Measurements from ENCODE around the gene HSD11B2.

HSD11B2 gene

DNA sequence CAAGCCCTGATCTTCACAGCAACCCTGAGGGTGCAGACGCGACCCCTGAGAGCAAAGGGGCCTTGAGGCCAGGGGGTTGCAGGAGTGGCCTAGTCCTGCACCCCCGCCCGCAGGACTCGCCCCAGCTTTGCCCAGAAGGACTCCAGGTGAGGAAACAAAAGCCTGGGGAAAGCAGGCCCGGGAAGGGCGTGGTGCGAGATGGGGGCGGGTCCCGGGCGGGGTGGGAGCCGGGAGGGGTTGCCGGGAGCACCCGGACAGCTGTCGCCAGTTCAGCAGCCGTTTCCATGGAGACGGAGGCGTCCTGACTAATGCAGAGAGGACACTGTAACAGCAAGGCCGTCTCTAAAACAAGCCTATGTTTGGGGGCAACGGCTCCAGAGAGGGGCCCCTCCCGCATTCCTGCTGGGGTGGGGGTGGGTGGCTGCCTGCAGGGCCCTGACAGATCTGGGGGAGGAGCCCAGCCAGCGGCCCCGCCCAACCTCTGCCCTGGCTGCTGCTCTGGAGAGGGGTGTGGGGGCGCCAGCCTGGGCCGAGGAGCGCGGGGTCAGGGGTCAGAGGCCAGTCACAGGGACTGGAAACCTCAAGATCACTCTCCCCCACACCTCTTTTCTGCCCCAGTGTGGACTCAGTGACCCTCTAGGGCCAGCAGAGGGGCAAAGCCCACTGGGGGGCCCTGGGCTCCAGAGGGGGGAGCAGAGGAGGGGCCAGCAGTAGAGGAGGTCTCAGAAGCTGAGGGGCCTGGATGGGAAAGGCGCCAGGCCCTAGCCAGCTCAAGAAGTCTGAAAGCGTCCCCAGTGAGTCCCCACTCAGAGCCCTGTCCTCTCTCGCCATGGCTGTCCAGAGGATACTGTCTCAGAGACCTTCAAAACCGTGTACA is 34.5 kb upstream of the HSD11B2 start:
- peak; percentile 90 for DNase-seq

DNA sequence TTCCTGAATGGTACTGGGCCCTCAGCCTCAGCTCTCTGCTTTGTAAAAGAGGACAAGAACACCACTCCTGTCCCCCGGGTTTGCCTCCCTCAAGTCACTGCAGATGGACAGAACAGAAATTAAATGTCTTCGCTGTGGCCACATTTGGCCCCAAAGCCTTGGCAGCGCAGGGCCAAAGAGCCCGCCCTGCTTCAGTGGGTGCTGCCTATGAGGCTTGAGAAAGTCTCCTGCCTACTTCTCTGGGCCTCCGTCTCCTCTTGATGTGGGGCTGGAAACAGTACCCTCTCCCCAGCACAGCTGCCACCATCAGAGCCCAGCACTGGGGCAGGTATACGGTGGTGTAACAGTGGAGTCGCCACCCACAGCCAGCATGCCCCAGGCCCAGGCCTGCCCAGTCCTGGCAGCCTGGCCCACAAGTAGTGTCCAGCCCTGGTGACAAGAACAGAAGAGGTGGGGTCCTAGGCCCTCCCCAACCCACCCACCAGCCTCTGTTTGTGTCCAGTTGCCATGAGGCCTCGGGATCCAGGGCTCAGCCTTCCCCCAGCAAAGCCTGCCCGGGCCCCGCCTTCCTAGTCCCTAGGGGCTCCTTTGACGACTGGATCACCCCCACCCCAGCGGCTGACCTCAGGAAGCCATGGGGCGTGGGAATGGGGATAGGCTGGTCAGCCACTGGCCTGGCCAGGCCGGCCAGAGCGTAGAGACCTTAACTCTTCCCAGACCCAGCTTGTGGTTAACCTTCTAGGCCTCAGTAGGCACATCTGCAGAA is 33.7 kb upstream of the HSD11B2 start:
- no peak for DNase-seq

DNA sequence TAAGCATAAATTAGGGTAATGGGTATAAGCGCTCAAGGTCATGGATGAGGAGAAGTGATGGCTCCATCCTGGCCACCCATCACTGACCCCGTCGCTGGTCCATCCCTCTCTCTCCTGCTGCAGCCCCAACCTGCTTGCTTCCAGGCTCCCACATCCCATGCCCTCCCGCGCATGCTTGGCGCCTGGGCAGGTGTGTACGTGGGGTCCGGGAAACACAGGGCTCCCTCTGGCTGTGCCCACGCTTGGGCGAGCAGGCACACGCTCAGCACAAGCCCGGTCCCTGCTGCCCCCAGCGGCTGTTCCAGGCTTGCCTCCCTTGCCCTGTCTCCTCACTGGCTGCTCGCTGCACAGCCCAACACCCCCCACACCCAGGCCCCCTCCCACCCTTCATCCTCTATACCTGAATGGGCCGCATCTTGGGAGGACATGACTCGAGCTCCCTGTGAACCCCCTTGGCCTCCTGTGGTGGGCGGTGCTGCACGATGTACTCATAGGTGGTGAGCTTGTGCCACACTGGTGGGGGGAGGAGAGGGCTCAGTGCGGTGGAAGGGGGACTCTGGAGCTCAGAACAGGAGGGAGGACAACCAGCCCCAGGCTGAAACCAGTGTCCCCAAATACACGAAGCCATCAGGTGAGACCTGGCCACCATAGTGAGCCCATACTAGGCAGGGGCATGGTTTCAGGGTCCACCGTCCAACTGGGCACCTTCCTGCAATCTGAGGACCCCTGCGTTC is 32.9 kb upstream of the HSD11B2 start:
- no peak for DNase-seq

DNA sequence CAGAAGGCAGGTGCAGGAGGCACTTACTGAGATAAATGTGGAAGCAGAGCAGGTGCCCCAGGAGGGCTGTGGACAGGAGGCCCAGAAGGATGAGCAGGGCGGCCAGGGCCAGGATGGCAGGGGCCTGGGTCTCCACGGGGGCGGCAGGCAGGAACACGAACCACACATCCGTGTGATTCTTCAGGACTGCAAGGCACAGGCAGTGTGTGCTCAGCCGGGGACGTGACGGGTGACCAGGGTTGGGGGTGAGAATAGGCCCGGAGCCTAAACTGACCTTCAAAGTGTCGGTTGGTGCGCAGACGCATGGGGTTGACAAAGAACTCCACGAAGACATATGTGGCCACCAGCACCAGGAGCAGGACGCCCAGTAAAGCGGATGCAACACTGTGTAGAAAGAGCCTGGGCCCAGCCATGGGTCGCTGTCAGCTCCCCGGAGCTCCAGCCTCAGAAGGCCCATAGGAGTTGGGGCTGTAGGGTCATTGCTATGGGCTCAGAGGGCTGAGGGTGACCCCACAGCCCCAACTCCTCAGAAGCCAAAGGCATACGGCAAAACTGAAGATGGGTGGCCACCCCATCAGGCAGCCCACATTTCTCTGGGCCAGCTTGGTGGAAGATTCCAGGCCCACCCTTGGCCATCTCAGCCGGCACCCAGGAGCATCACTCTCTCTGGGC is 32.2 kb upstream of the HSD11B2 start:
- no peak for DNase-seq

DNA sequence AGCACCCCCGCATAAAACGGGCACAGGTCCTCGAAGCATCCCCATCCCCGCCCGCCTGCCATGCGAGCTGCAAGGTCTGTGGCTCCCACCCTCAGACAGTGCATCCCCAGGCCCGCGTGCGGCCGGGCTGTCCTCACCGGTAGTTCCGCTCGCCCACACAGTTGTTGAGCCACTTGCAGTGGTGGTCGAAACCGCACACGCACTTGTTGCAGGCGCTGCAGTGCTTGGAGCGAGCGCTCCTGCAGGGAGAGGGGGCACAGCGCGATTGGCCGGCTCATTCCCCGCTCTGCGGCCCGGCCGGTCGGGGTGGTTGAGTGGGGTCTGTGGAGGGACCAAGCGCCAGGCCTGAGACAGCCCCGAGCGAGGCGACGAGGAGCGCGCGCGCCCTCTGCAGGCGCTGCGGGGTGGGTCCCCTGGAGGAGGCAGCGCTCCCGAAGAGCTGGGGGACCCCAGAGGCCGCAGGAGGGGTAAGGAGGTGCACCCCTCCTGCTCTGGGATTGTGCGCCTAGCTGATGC is 31.6 kb upstream of the HSD11B2 start:
- DNase-seq: peak; percentile 18

DNA sequence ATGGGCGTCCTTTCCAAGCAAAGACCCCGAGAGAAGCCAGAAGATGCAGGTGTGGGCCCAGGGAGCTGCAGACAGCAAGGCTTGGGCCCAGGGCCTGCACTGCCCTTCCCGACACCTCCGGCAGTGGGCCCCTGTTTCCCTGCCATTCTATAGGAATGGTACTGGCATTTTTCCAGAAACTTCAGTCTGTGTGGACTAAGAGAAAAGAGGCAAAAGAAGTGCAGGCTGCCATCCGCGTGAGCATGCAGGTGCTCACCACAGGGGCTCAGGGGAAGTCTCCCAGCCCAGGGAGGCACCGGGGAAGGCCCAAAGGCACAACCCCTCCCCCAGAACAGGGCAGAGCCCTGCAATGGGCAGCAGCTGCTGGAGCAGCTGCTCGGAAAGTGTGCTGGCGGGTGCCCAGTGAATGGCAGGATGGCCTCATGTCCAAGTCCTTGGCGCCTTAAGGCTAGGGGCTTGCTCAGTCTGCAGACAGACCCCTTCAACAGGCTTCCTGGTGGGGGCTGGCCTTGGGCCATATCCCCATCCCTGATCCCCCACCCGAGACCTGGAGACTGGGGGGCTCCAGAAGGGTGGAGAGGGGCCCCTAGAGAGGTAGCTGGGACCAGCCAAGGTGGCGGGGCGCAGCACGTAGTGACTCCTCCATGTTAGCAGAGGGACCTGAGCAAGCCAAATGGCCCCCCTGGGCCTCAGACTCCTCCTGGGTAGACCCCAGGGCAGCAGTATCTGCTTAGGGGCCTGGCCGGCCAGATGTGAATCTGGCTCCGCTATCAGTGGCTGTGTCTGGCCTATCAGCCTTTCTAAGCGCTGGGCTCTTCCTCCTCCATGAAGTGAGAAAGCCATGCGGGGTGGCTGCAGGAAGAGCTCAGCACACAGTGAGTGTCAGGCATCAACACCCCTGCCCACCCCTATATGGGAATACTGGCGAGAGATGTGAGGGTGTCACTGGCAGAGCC is 30.9 kb upstream of the HSD11B2 start:
- no peak for DNase-seq

DNA sequence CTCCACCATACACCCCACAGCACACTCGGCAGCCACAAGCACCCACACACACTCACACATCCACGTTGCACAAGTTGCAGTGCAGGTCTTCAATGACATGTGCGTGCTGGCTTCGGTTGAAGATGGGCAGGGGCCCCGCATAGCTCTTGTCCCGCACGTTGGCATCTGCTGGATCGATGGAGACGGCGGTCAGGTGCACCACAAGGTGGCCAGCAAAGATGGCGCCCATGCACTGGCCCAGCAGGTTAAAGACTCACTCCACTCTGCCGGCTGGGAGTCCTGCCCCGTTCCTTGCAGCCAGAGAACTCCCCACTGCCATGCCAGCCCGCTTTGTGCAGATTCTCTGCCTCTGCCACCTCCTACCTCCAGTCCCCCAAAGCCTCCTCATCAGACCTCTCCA is 30.0 kb upstream of the HSD11B2 start:
- no peak for DNase-seq

DNA sequence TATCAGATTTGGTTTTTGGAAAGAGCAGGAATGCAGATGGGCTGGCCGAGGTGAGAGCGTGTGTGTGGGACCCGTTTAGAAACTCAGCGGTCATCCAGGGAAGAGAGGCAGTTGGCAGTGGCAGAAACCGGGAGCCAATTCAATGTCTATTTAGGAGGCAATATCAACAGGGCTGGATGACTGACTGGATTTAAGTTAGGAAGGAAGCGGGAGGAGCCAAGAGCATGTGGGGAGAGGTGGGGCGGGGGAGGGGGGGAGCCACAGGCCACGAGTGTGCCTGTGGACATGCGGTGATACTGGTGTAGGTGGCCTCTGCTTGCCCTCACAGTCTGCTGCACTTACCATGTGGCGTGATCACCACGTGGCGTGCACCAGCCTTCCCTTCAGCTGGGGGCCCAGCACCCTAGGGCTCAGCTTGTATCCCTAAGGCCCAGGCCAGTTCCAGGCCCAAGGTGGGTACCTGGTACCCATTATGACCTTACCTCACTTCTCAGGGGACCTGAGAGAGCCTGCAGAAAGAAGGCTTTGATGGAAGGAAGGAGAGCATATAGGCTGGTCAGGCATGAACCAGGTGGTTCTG is 26.9 kb upstream of the HSD11B2 start:
- DNase-seq: no peak

DNA sequence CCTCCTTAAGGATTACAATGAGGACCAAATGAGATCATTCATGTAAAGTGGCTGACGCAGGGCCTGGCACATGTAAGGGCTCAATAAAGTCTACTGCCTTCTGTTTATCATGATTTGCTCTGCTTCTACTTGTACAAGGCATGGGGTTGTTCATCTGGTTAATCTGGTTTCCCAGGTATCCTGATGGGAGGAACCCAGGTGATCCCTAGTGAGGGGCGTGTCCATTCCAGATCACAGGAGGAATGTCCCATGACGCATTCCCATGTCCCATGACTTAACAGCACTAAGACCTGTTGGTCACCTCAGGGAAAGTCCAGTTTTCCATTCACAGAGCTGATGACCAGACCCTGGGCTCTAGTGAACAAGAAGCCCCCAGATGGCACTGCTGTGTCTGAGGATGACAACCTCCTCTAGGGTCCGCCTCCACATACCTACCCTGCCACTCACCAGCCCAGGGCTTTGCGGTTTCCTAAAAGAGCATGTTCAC is 26.1 kb upstream of the HSD11B2 start:
- DNase-seq: no peak

DNA sequence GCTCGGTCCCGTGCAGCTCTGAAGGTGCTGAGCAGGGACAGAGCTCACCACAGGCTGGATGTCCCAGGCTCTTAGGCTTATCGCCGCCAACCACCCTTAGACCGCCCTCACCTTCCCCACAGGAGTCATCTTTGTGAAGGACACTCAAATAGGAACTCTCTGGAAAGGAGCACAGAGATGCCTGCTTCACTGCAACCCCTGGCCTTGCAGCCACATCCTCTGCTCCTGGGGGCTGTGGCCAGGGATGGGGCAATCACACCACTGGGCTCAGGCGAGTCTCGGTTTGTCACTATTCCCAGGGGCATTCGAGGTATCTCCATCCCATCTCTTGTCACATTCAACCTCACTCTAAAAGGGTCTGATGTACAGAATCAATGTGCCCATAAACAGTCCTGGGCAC is 25.6 kb upstream of the HSD11B2 start:
- DNase-seq: no peak

DNA sequence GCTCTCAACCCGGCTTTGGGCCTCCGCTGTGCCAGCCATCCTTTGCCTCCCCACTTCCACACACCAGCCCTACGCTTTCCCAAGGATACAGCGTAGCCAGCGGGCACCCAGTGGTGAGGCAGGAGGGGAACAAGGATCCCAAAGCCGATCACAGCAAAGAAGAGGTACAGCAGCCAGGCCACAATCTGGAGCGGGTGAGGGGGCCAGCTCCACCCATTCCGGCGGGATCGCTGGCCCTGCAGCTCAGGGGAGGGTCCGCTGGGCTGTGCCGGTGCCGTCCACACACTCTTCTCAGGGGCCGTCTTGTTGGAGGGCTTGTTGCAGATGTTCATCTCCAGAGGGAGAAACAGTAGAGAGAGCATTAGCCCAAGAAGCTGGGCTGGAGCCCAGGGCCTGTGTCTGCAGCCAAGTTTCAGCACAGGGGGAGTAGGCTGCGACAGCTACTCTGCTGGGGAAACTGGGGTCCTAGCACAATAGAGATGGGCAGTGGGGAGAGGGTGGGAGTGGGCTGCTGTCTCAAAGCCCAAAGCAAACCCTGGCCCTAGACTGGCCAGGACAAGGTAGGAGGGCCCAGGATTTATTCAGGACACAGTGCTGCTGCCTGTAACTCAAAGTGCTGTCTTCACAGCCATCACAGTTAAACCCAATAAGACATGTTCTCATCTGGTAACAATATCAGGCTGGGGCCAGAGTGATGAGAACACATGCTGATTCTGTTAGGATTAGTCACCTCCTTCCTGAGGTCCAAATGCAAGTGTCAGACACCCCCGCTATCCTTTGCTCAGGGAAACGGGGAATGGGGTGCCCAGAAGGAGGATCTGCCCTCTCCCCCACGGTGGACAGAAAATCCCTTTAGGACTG is 24.6 kb upstream of the HSD11B2 start:
- DNase-seq: peak; percentile 81

DNA sequence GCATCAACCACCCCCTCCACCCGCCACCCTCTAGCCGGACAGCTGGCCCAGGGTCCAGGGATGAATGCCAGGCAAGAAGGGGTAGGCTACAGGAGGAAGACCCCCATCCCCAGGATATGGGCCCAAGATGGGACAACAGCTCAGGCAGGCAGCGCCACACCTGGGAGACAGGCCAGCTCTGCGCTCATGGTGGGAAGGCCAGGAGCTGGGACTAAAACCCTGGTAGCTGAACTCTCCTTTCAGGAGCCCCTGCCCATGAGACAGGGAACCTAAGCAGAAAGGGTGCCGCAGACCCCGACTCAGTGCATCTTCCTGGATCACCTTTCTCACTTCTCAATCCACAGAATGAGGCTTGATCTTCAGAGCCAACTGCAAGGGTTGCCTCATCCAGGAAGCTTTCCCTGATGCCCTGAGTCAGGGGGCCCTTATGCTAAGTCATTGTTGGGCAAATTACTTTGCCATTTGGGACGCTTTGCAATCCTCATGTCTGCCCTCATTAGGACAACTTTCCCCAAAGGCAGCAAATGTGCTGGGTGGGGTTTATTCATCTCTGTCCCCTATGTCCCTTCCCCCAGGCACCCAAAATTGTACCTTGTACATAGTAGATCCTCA is 23.6 kb upstream of the HSD11B2 start:
- no peak for DNase-seq

DNA sequence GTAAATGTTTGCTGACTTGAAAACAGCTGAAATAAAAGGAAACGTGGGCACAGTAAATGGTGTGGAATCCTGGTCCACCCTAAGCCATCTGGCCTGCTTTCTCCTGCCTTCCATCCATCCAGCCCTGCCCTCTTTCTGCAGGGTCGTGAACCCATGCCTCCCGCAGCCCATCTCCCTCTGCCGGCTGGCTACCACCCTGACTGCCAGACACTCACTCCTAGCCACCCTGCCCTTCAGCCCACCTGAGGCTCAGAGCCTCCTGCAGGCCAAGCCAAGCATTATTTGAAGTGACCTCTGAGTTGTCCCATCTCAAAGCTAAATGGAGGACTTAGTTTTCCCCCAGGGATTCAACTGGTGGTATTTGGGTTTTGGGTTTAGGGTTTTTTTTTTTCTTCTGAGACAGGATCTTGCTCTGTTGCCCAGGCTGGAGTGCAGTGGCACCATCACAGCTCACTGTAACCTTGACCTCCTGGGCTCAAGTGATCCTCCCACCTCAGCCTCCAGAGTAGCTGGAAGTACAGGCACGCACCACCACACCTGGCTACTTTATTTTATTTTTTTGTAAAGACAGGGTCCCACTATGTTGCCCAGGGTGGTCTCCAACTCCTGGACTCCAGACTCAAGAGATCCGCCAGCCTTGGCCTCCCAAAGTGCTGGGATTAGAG is 23.0 kb upstream of the HSD11B2 start:
- DNase-seq: no peak

DNA sequence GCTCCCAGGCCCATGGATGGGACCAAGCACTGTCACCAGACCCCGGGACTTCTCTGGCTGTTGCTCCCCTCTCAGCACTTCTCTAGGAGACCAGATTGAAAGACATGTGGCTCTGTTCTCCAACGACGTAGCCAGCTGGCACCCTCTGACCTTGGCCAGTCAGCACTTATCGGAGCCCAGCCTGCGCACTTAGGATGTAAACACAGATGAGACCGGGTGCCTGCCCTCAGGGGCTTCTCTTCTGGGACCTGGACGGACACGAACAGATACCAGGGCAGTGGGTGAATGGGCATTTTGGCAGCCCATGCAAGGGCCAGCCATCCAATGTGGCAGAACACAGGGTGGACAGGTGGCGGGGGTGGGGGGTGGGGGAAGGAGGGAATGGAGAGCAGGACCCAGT is 21.3 kb upstream of the HSD11B2 start:
- DNase-seq: no peak

DNA sequence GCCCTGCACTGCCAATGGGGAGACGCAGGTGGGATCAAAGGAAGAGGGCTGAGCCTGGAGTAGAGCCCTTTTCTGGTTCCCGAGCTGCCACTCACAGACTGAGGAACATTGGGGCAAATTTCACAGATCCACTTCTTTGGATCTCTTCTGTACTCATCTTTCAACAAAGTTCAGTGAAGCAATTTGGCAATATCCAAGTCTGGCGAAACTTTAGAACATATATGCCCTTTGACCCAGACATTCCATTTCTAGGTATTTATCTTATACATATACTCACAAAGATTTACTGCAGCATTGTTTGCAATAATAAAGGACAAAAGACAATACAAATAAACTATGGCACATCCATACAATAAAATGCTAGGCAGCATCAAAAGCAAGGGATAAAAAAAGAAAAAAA is 19.6 kb upstream of the HSD11B2 start:
- no peak for DNase-seq

DNA sequence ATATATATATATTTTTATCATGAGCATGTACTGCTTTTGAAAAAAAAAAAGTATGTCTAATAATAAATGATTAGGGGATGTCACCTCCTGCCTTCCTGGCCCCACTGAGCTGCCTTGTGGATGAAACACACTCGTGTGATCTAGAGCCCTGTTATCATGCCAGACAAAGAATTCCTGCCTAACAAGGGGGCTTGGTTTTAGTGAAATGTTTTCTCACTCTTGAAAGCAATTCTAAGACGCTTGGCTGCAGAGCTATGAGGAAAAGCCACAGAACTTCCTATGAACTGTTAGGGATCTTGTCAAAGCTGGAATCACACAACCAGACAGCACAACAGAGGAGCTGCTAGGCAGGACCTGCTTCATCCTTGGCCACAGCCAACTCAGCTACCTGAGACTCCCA is 18.6 kb upstream of the HSD11B2 start:
- no peak for DNase-seq

DNA sequence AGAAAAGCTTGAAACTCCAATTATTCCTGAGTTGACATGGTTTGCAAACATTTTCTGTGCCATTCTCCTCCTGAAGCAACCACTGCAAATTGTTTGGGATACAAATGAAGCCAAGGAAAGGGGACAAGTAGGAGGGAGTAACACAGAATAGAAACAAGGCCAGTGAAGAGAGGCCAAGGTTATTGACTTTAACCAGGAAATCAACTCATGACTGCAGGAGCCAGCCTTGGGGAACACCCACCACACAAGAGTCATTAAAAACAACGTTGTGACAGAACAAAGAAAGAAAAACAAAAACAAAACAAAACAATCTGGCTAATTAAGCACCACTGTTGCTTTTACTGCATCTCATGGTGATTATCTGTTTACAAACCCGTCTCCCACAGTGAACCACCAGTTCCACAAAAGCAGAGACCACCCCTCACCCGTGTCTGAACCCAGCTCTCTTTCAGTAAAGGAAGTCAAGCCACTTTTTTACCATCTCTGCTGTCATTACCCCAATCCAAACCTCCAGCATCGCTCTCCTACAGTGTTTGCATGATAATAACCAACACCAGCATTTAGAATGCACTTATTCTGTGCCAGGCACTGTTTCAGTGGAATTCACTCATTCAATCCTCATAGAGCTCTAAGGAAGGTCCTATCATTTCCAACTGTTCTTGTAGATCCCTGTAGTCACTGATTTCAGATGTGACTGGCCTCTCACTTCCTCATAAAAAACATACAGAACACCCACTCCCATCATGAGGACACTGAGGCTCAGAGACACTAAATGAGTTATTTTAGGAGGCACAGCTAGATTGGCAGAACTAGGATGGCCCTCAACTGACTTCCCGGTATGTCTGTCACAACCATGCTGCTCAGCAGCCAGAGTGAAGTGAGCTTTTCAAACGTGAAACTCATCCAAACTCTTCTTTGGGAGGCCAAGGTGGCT is 16.7 kb upstream of the HSD11B2 start:
- DNase-seq: no peak
